AG09309 (cell line): Measurements from ENCODE around the gene IFIH1.

ENCODE experiments used
- DNase-seq: peaks from one replicate; pipeline ENCODE4 v3.0.0-alpha.2; 2010; ENCODE audit warnings: low read depth
- H3K4me3 ChIP-seq: 2 replicates; pipeline ENCODE4 v1.5.1; 2011; ENCODE audit warnings: mild to moderate bottlenecking, low read depth, low read length, moderate library complexity; ENCODE audit not compliant: control insufficient read depth
- TF ChIP-seq, protein P1 (sequence below): IDR thresholded peaks from 2 replicates; pipeline ENCODE4 v1.5.1; 2011; ENCODE audit warnings: mild to moderate bottlenecking, low read depth, low read length, inconsistent platforms; ENCODE audit not compliant: insufficient read depth, control insufficient read depth; ENCODE audit errors: missing control alignments

Gene IFIH1

DNA sequence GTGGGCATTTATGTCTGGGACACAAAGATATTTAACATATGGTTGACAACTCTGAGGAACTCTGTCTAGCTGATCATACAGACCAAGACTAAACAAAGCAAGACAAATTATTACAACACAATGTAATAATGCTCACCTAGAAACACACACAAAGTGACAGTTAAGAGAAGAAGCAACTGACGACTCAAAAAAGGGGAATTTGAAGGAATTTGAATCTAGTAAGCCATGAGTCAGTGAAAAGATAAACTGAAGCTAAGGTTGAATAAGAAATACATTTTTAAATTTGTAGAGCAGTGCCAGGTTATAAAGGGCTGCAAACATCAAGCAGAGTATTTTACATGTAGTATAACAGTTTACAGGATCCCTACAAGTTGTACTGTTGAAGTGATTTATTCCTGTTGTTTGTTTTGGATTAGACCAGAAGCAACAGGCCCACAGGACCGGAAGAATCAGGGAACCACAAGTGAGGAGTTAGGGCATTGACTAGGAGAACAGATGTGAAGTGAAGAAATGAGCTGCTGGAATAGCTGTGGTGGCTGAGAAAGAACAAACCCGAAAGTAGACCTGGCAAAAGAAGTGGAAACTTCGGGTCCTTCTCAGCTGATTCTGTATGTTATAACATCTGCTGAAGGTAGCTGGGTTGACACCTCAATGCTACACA lies 35.6 kb downstream of the IFIH1 start:
- DNase-seq, result no peak
- TF ChIP-seq, protein P1, sequence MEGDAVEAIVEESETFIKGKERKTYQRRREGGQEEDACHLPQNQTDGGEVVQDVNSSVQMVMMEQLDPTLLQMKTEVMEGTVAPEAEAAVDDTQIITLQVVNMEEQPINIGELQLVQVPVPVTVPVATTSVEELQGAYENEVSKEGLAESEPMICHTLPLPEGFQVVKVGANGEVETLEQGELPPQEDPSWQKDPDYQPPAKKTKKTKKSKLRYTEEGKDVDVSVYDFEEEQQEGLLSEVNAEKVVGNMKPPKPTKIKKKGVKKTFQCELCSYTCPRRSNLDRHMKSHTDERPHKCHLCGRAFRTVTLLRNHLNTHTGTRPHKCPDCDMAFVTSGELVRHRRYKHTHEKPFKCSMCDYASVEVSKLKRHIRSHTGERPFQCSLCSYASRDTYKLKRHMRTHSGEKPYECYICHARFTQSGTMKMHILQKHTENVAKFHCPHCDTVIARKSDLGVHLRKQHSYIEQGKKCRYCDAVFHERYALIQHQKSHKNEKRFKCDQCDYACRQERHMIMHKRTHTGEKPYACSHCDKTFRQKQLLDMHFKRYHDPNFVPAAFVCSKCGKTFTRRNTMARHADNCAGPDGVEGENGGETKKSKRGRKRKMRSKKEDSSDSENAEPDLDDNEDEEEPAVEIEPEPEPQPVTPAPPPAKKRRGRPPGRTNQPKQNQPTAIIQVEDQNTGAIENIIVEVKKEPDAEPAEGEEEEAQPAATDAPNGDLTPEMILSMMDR, result no peak
- no peak overlapping the region for H3K4me3 ChIP-seq

DNA sequence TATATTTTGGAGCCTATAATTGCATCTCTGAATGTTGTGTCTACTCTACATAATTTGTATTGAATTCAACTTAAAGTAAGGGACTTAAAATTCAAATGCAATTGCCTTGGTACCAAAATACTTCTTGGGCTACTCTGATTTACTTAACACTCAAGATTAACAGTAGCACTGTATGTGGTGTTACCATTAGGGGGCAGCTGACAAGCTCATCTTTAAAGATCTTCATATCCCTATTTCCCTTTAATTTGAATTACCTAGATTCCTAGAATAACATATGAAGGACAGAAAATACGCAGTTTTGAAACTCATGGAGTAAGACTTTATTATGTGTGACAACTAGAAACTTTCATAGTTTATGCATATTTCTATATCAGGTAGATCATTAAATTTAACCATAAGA lies 37.8 kb downstream of the IFIH1 start:
- TF ChIP-seq, protein P1, result no peak
- no peak overlapping the region for H3K4me3 ChIP-seq
- no peak for DNase-seq

DNA sequence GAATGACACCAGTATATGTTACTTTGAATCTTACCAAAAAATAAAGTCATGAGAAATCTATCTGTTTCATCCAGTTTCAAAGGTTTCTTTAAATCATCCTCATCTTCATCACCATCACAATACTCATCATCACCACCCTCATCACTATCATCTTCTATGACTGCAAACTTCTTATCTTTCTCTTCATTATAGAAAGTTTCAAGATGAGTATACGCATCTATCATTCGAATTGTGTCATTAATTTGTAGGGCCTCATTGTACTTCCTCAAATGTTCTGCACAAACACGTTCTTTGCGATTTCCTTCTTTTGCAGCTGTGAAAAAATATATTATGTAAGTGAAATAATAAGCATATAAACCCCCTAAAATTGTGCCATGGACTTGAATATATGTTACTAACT lies 41.1 kb downstream of the IFIH1 start:
- DNase-seq, result no peak
- TF ChIP-seq, protein P1, result no peak
- no peak overlapping the region for H3K4me3 ChIP-seq

DNA sequence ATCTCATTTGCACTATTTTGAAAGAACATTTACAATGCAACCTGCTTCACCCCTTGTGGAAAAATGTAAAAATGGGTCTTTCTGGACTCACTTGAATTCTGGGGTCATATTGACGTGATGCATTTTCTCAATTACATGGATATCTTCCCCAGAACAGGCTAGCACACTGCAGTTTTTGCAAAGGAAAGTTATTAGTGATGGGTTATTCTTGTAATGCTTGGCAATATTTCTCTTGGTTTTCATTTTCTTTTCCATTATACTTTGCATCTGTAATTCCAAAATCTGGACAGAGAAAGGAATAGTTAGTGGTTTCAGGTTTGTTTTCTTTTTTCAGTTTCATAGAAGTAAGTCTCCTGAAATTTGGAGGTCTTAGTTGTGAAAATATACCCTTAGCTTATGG lies 50.5 kb downstream of the IFIH1 start:
- no peak overlapping the region for H3K4me3 ChIP-seq
- no peak for DNase-seq
- TF ChIP-seq, protein P1, result no peak

DNA sequence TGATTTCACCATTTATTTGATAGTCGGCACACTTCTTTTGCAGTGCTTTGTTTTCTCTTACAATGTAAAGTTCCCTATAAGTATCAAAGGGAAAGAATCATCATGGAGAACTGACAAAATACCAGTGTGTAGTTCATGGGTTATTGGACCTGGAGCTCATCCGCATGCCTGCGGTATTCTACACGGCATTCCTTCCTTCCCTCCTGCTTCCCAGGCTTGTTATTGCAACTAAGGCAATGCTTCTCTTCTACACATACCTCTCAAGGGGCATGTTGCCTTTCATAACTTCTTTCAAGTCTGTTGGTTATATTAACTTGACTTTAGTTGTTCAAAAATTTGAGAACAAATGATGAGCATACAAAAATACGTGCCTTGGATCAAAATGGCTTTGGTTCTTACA lies 51.0 kb downstream of the IFIH1 start:
- DNase-seq, result no peak
- H3K4me3 ChIP-seq, result no peak overlapping the region
- TF ChIP-seq, protein P1, result no peak

DNA sequence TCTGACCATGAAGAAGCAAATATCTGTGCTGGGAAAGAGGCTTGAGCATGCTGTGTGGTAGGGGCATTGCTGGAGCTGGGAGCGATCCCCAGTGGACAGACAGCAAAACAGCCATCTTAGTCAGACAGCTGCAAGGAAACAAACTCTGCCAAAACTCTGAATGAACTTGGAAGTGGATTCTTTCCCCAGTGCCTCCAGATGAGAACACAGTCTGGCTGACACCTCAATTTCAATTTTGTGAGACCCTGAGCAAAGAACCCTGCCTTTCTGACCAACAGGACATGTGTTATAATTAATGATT lies 52.1 kb downstream of the IFIH1 start:
- DNase-seq, result no peak
- TF ChIP-seq, protein P1, result peak; percentile 32
- H3K4me3 ChIP-seq, result no peak overlapping the region

DNA sequence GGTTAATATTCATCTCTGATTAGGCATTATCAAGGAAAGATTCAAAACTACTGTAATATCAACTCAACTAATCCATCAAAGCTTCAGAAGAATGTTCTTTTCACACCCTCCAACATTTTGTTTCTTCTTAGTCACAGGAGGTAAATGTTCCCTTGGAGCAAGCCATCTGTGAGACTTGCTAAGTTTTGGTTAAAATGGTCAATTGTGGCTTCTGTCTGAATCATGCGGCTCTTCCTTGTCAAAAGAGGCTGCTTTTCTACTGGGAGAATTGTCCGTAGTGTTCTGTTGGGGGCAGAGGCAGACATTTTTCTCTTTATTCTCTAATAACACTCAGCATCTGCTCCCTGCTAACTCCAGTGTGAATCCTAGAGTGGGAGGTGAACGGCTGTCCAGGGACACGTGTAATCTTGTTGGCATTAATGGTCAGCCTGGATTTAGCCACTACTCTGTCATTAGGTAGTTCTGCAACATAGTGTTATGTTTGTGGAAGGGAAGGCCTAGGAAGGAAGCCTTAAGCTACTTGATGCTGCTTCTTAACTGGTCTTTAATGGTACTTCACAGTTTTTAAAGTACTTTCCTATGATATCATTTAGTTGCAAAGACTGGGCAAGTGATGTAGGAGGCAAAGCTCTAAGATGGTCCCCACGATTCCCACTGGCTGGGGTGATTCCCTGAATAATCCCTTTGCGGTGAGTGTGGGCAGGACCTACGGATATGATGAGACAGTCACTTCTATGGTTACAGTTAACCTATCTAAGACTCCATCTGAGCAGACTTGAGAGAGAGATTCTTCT lies 52.6 kb downstream of the IFIH1 start:
- no peak for DNase-seq
- no peak overlapping the region for H3K4me3 ChIP-seq
- TF ChIP-seq, protein P1, result no peak
